Measurements from ENCODE around the gene ACER2. TPM values are rescaled to one million over a fixed set of nuclear protein-coding genes. Genes with fewer than 3 reads are reported as not detected.

Gene ACER2
- total RNA-seq, 4 donors from 2014 or later, result 3.5 to 4.2 (median 4.0) TPM

DNA sequence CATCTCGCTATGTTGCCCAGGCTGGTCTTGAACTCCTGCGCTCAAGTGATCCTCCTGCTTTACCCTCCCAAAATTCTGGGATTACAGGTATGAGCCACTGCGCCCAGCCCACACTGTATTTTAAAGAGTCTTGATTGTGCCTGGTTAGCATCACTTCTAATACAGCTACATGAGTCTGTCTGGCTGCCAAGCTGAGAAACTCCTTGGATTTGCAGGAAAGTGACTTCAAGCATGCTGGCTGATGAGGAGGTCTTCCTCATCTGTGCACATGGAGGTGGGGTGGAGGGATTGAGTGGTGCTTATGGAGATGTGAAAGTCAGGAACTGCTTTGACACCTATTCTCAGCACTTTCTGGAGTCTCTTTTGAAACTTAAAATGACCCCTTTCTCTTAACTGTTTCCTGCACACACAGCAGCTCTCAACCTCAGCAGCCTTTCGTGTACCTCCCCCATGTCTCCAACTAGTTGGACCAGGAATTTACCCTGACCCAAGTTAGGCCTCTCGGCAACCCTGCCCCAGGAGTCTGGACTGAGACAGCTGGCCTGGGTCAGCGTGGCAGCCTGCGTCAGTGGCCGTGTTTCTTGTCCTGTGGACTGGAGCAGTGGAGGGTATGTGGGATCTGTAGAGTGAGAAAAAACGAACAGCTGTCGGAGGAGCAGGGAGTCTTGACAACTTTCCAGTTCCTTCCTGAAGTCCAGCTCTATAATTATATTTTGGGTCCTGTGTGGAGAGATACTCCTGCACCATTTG lies 72.5 kb downstream of the ACER2 start:
- Histone ChIP-seq H3K27ac (no peak overlapping the region), H3K4me3 (no peak overlapping the region), H3K9me3 (no peaks in the 10 kb centered on the region), H3K4me1 (no peaks in the 10 kb centered on the region), H3K36me3 (no peaks in the 10 kb centered on the region), H3K27me3 (no peaks in the 10 kb centered on the region)
- TF ChIP-seq, protein P1, sequence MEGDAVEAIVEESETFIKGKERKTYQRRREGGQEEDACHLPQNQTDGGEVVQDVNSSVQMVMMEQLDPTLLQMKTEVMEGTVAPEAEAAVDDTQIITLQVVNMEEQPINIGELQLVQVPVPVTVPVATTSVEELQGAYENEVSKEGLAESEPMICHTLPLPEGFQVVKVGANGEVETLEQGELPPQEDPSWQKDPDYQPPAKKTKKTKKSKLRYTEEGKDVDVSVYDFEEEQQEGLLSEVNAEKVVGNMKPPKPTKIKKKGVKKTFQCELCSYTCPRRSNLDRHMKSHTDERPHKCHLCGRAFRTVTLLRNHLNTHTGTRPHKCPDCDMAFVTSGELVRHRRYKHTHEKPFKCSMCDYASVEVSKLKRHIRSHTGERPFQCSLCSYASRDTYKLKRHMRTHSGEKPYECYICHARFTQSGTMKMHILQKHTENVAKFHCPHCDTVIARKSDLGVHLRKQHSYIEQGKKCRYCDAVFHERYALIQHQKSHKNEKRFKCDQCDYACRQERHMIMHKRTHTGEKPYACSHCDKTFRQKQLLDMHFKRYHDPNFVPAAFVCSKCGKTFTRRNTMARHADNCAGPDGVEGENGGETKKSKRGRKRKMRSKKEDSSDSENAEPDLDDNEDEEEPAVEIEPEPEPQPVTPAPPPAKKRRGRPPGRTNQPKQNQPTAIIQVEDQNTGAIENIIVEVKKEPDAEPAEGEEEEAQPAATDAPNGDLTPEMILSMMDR (IDR thresholded peaks at IDR 0.05), result no peak
- TF ChIP-seq POLR2A (IDR thresholded peaks at IDR 0.05), result no peak
- DNase-seq, result no peak

DNA sequence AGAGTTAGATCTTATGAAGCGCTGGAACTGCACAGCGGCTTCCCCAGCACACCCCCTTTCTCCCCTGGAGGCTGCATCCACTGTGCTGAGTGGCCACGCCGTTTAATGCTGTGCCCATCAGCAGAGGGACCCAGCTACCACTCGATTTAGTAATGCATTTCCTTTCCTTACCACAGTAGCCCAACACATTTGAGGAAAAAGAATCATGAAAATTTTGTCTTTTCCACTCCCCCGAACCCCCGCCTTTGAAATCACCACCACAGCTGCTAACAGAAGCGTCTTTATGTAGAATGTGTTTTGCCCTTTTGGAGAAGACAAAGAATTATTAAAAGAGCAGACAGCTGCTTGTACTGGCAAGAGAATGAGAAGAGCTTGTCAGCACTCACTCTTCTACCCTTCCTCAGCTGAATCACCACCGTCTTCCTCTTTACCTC lies 73.2 kb downstream of the ACER2 start:
- H3K9me3 ChIP-seq, result no peaks in the 10 kb centered on the region
- TF ChIP-seq POLR2A (IDR thresholded peaks at IDR 0.05), result no peak
- TF ChIP-seq, protein P1 (IDR thresholded peaks at IDR 0.05), result no peak

DNA sequence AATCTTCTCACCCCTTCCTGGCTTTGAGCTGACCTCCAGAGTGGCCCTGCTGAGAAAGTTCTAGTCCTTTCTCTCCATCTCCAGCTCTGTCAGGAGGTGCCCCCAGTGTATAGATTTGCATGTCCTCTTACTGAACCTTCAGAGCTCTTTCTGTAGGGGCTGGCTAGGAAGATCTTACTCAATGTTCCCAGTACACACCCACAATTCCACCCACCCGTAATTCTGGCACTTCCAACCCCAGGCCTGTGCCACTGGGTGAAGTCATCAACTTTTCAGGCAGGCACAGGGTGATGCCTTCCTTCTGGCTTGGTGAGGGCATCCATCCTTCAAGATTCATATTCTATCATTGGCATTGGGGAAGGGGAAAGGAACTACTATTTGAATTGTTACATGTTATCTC lies 75.9 kb downstream of the ACER2 start:
- no peaks in the 10 kb centered on the region for H3K9me3 ChIP-seq
- no peak for DNase-seq
- no peak overlapping the region for H3K4me3 ChIP-seq
- TF ChIP-seq, protein P1 (IDR thresholded peaks at IDR 0.05), result no peak
- TF ChIP-seq POLR2A (IDR thresholded peaks at IDR 0.05), result no peak
- H3K36me3 ChIP-seq, result no peaks in the 10 kb centered on the region
- no peaks in the 10 kb centered on the region for H3K4me1 ChIP-seq
- H3K27ac ChIP-seq, result no peak overlapping the region
- H3K27me3 ChIP-seq, result no peaks in the 10 kb centered on the region

More for the DNA sequence above, 73.2 kb downstream of the ACER2 start:
- Histone ChIP-seq H3K27me3 (no peaks in the 10 kb centered on the region), H3K27ac (no peak overlapping the region), H3K36me3 (no peaks in the 10 kb centered on the region), H3K4me3 (no peak overlapping the region), H3K4me1 (no peaks in the 10 kb centered on the region)
- DNase-seq, result no peak

DNA sequence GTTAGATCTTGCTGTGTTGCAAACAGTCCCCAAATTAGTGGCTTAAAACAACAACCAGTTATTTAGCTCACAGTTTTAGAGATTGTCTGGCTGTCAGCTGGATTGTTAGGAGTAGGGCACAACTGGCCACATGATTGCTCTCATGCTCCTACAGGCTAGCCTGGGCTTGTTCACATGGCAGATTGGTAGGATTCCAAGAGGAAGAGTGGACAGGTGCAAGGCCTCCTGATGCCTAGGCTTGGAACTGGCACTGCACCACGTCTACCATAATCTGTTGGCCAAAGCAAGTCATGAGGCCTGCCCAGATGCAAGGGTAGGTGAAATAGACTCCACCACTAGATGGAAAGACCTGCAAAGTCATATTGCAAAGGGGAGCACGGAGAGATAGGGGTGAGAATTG lies 76.4 kb downstream of the ACER2 start:
- H3K9me3 ChIP-seq, result no peaks in the 10 kb centered on the region
- no peaks in the 10 kb centered on the region for H3K4me1 ChIP-seq
- no peak overlapping the region for H3K27ac ChIP-seq
- no peaks in the 10 kb centered on the region for H3K36me3 ChIP-seq
- TF ChIP-seq, protein P1 (IDR thresholded peaks at IDR 0.05), result no peak
- no peak for TF ChIP-seq POLR2A (IDR thresholded peaks at IDR 0.05)
- no peak overlapping the region for H3K4me3 ChIP-seq
- no peak for DNase-seq
- H3K27me3 ChIP-seq, result no peaks in the 10 kb centered on the region

DNA sequence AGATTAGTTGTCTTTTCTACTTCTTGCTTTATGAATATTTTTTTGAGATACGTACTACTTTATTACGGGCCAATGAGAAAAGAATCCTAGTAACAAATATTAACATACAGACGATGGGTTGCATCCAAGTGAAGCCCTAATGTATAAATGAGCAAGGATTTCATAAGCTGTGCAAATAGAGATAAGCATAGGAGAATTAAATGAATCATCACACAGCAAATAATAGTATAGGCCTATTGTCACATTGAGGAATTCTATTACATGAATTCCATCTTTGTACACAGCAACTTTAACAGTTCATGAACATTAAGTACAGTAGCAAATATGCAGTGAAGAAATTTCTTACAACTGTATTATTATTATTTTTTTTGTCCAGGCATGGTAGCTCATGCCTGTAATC lies 78.0 kb downstream of the ACER2 start:
- H3K4me1 ChIP-seq, result no peaks in the 10 kb centered on the region
- no peaks in the 10 kb centered on the region for H3K36me3 ChIP-seq
- no peak for DNase-seq
- H3K4me3 ChIP-seq, result no peak overlapping the region
- H3K27me3 ChIP-seq, result no peaks in the 10 kb centered on the region
- H3K9me3 ChIP-seq, result no peaks in the 10 kb centered on the region
- H3K27ac ChIP-seq, result no peak overlapping the region
- TF ChIP-seq POLR2A (IDR thresholded peaks at IDR 0.05), result no peak
- TF ChIP-seq, protein P1 (IDR thresholded peaks at IDR 0.05), result no peak

Measured in Peyer's patch (tissue), 4 donors.